ENCODE measurements around the gene PRSS8.
"Not testable (repeated sequence)": the region's sequence is repeated elsewhere in the genome, so short reads cannot be mapped to it uniquely, and the experiment has no call there.

Gene PRSS8

DNA sequence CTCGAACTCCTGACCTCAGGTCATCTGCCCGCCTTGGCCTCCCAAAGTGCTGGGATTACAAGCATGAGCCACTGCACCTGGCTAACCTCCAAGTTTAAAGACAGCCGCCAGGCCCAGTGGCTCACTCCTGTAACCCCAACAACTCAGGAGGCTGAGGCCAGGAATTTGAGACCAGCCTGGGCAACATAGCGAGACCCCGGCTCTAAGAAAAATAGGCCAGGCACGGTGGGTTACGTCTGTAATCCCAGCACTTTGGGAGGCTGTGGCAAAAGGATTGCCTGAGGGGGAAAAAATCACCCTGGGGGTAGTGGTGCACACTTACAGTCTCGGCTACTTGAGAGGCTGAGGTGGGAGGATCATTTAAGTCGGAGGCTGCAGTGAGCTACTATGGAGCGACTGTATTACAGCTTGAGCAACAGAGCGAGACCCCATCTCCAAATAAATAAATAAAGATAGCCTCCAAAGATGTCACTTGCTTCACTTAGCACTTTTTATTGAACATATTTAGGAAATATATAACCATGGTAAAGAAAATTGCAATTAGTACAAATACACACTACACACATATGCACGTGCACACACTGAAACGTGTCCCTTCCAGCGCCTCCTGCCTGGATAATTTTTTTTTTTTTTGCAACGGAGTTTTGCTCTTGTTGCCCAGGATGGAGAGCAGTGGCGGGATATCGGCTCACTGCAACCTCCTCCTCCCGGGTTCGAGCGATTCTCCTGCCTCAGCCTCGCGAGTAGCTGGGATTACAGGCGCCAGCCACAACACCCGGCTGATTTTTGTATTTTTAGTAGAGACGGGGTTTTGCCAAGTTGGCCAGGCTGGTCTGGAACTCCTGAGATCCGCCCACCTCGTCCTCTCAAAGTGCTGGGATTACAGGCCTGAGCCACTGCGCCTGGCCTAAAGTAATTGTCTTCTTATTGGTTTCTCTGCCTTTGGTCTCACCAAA, 28.7 kb downstream of the PRSS8 start:
- FAIRE-seq, result no peak
- no peak for DNase-seq (ENCODE audit: insufficient read length, low spot score)
- TF ChIP-seq, protein P1, sequence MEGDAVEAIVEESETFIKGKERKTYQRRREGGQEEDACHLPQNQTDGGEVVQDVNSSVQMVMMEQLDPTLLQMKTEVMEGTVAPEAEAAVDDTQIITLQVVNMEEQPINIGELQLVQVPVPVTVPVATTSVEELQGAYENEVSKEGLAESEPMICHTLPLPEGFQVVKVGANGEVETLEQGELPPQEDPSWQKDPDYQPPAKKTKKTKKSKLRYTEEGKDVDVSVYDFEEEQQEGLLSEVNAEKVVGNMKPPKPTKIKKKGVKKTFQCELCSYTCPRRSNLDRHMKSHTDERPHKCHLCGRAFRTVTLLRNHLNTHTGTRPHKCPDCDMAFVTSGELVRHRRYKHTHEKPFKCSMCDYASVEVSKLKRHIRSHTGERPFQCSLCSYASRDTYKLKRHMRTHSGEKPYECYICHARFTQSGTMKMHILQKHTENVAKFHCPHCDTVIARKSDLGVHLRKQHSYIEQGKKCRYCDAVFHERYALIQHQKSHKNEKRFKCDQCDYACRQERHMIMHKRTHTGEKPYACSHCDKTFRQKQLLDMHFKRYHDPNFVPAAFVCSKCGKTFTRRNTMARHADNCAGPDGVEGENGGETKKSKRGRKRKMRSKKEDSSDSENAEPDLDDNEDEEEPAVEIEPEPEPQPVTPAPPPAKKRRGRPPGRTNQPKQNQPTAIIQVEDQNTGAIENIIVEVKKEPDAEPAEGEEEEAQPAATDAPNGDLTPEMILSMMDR (IDR thresholded peaks at IDR 0.05; ENCODE audit: insufficient read depth, missing control alignments), result no peak

DNA sequence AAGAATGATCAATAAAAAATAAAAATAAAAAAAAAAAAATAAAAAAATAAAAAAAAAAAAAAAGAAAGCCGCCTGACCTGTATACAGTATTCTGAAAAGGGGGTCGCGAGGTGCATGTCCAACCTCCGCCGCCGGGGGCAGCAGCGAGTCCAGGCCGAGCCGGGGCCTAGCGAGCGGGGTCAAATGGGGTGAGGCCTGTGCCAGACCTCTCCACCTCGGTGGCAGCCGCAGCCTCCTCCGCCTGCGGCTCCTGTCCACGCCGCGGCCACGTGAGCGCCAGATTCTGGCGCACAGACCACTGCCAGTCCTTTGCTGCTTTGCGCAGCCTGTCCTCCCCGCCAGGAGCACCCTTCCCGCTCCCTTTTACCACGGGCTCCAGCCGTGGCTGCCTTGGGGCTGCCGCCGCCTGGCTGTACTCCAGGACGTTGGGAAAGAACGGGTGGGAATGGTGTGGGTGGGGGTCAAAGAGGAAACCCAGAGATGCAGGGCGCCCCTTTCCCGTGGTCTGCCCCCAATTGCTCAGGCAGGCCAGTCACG, 29.8 kb downstream of the PRSS8 start:
- TF ChIP-seq, protein P1 (IDR thresholded peaks at IDR 0.05; ENCODE audit: insufficient read depth, missing control alignments), result peak; percentile 42
- FAIRE-seq, result no peak
- DNase-seq (ENCODE audit: insufficient read length, low spot score), result no peak

DNA sequence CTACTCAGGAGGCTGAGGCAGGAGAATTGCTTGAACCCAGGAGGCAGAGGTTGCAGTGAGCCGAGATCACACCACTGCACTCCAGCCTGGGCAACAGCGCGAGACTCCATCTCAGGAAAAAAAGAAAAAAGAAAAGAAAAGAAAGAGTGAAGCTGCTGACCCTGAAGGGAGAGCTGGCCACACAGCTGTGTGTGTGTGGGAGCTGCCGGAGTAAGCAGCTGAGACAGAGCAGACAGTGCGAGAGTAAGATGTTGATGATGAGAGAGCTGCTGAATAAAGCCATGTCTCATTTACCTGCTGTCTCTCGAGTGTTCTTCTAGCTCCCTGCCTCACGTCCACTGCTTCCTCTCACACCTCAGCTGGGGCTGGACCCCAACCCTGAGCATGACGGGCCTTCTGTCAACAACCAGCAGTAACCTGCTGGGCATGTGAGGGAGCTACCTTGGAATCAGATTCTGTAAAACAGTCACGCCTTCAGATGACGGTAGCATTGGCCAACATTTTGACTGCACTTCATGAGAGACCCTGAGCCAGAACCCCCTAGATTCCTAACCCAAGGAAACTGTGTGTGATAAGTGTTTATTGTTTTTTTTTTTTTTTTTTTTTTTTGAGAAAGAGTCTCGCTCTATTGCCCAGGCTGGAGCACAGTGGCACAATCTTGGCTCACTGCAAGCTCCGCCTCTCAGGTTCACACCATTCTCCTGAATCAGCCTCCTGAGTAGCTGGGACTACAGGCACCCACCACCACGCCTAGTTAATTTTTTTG, 34.5 kb downstream of the PRSS8 start:
- not testable (repeated sequence) for FAIRE-seq; DNase-seq (ENCODE audit: insufficient read length, low spot score)

DNA sequence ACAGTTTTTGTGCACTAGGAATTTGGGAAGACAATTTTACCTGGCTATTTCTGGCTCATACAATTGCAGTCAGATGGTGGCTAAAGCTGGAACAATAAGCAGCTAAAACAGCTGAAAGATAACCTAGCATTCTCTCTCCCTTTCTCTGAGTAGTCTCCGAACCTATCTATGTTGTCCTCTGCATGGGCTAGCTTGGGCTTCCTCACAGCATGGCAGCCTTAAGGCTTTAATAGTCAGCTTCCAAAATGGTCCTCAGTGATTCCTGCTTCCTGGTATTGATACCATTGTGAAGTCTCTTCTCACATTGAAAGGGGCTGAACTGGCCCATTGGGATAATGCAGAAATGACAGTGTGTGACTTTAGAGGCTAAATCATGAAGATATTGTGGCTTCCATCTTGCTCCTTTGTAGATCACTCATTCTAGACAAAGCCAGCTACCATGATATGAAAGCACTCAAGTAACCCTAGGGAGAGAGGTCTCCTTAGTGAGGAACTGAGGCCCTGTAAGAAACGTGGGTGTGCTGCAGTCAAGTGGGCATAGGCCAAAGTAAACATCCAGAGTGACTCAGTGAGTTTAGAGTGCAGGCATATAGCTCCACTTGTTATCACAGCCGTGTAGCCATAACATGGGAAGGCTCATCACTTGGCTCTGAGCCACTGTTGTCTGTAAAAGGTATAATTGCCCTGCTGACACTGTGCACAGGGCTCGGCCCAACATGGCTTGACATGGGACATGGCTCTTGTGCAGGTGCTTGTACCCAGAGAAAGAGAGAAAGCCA, 35.5 kb downstream of the PRSS8 start:
- DNase-seq (ENCODE audit: insufficient read length, low spot score), result no peak
- no peak for FAIRE-seq
- TF ChIP-seq, protein P1 (IDR thresholded peaks at IDR 0.05; ENCODE audit: insufficient read depth, missing control alignments), result no peak

- TF ChIP-seq, protein P1 (IDR thresholded peaks at IDR 0.05; ENCODE audit: insufficient read depth, missing control alignments), result no peak
- DNase-seq (ENCODE audit: insufficient read length, low spot score) (peak; percentile 53), FAIRE-seq (no peak)
Measured at GRCh38 chr16:31094424-31095120, 41.0 kb downstream of the PRSS8 start, which contains the start of gene VKORC1. Gene VKORC1, minus strand, starts transcription at chr16:31094797. Its CDS starts 68 bp downstream, at chr16:31094729.

DNA sequence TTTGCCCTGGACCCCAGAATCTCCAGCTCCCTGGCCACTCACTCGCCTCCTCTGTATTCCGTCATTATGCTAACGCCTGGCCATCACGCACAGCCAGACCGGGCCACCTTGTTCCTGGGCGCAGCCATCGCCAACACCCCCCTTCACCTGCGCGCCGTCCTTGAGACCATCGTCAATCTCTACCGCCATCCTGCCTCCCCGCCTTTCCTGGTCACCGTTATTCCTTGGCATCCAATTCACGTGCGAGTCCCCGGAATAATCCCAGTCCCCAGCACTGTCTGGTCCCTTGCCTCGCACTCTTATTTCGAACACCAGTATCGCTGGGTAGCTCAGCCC, 41.5 kb downstream of the PRSS8 start:
- no peak for FAIRE-seq
- TF ChIP-seq, protein P1 (IDR thresholded peaks at IDR 0.05; ENCODE audit: insufficient read depth, missing control alignments), result no peak
- DNase-seq (ENCODE audit: insufficient read length, low spot score), result no peak

Data from D721Med (cell line).